ENCODE results near the gene VWF.

Gene VWF

GRCh38 chr12:5900533-5901205 is 223.8 kb downstream of the VWF start:
- H3K4me1 ChIP-seq (ENCODE audit: insufficient read depth, insufficient read length) = peaks cover 12% of the 10 kb centered on the region
- no peaks in the 10 kb centered on the region for H3K9me3 ChIP-seq (ENCODE audit: insufficient read depth, low read length)
- H3K9ac ChIP-seq (ENCODE audit: insufficient read length, low read depth) = no peak overlapping the region
- TF ChIP-seq YY1 (IDR thresholded peaks at IDR 0.05; ENCODE audit: insufficient read depth, insufficient read length) (no peak), SUZ12 (IDR thresholded peaks at IDR 0.05; ENCODE audit: extremely low read depth, insufficient read depth, insufficient read length) (no peak), ZNF274 (IDR thresholded peaks at IDR 0.05; ENCODE audit: low read depth, low read length) (no peak)
- no peak for DNase-seq (ENCODE audit: low read depth, low spot score)
- H3K4me3 ChIP-seq (ENCODE audit: insufficient read length, low read depth) = no peak overlapping the region
- no peaks in the 10 kb centered on the region for H3K27me3 ChIP-seq (ENCODE audit: insufficient read depth, insufficient read length)
- no peaks in the 10 kb centered on the region for H3K36me3 ChIP-seq (ENCODE audit: insufficient read depth, insufficient read length, low read length)

GRCh38 chr12:5900076-5900475 is 224.4 kb downstream of the VWF start:
- Histone ChIP-seq H3K36me3 (ENCODE audit: insufficient read depth, insufficient read length, low read length) (no peaks in the 10 kb centered on the region), H3K9ac (ENCODE audit: insufficient read length, low read depth) (no peak overlapping the region), H3K4me3 (ENCODE audit: insufficient read length, low read depth) (no peak overlapping the region), H3K4me1 (ENCODE audit: insufficient read depth, insufficient read length) (peaks cover 12% of the 10 kb centered on the region), H3K27me3 (ENCODE audit: insufficient read depth, insufficient read length) (no peaks in the 10 kb centered on the region), H3K9me3 (ENCODE audit: insufficient read depth, low read length) (no peaks in the 10 kb centered on the region)
- no peak for DNase-seq (ENCODE audit: low read depth, low spot score)
- no peak for TF ChIP-seq SUZ12 (IDR thresholded peaks at IDR 0.05; ENCODE audit: extremely low read depth, insufficient read depth, insufficient read length)
- TF ChIP-seq ZNF274 (IDR thresholded peaks at IDR 0.05; ENCODE audit: low read depth, low read length) = no peak
- TF ChIP-seq YY1 (IDR thresholded peaks at IDR 0.05; ENCODE audit: insufficient read depth, insufficient read length) = no peak

- no peak for TF ChIP-seq YY1 (IDR thresholded peaks at IDR 0.05; ENCODE audit: insufficient read depth, insufficient read length)
- no peak for TF ChIP-seq SUZ12 (IDR thresholded peaks at IDR 0.05; ENCODE audit: extremely low read depth, insufficient read depth, insufficient read length)
- Histone ChIP-seq H3K36me3 (ENCODE audit: insufficient read depth, insufficient read length, low read length) (no peaks in the 10 kb centered on the region), H3K27me3 (ENCODE audit: insufficient read depth, insufficient read length) (no peaks in the 10 kb centered on the region), H3K9ac (ENCODE audit: insufficient read length, low read depth) (no peak overlapping the region), H3K4me1 (ENCODE audit: insufficient read depth, insufficient read length) (peaks cover 12% of the 10 kb centered on the region), H3K9me3 (ENCODE audit: insufficient read depth, low read length) (no peaks in the 10 kb centered on the region), H3K4me3 (ENCODE audit: insufficient read length, low read depth) (no peak overlapping the region)
- DNase-seq (ENCODE audit: low read depth, low spot score) = no peak
Measured at GRCh38 chr12:5899675-5900074, 224.8 kb downstream of the VWF start.

GRCh38 chr12:5898874-5899273 is 225.6 kb downstream of the VWF start:
- Histone ChIP-seq H3K27me3 (ENCODE audit: insufficient read depth, insufficient read length) (no peaks in the 10 kb centered on the region), H3K9ac (ENCODE audit: insufficient read length, low read depth) (no peak overlapping the region), H3K9me3 (ENCODE audit: insufficient read depth, low read length) (no peaks in the 10 kb centered on the region), H3K4me3 (ENCODE audit: insufficient read length, low read depth) (no peak overlapping the region), H3K36me3 (ENCODE audit: insufficient read depth, insufficient read length, low read length) (no peaks in the 10 kb centered on the region), H3K4me1 (ENCODE audit: insufficient read depth, insufficient read length) (peaks cover 7% of the 10 kb centered on the region)
- no peak for TF ChIP-seq YY1 (IDR thresholded peaks at IDR 0.05; ENCODE audit: insufficient read depth, insufficient read length)
- TF ChIP-seq SUZ12 (IDR thresholded peaks at IDR 0.05; ENCODE audit: extremely low read depth, insufficient read depth, insufficient read length) = no peak
- TF ChIP-seq ZNF274 (IDR thresholded peaks at IDR 0.05; ENCODE audit: low read depth, low read length) = no peak
- DNase-seq (ENCODE audit: low read depth, low spot score) = no peak
